Neuron (in vitro differentiated cells): Measurements from ENCODE around the gene ARHGAP42.

Experiments
- H2AFZ ChIP-seq: one replicate; pipeline ENCODE4 v1.6.1; 2013; ENCODE audit warnings: low read depth, mild to moderate bottlenecking, inconsistent platforms, low read length, moderate library complexity
- H3K27me3 ChIP-seq: one replicate; pipeline ENCODE4 v1.6.1; 2013; ENCODE audit warnings: low read length; ENCODE audit not compliant: insufficient read depth
- H3K36me3 ChIP-seq: one replicate; pipeline ENCODE4 v1.6.1; 2013; ENCODE audit warnings: low read length; ENCODE audit not compliant: insufficient read depth
- H3K4me1 ChIP-seq: one replicate; pipeline ENCODE4 v1.6.1; 2013; ENCODE audit warnings: low read length; ENCODE audit not compliant: insufficient read depth
- H3K4me3 ChIP-seq: 2 replicates; pipeline ENCODE4 v1.5.1; 2013; ENCODE audit warnings: mild to moderate bottlenecking, low read length, moderate library complexity
- H3K9me3 ChIP-seq: one replicate; pipeline ENCODE4 v1.6.1; 2013; ENCODE audit warnings: low read length

ARHGAP42 gene

DNA sequence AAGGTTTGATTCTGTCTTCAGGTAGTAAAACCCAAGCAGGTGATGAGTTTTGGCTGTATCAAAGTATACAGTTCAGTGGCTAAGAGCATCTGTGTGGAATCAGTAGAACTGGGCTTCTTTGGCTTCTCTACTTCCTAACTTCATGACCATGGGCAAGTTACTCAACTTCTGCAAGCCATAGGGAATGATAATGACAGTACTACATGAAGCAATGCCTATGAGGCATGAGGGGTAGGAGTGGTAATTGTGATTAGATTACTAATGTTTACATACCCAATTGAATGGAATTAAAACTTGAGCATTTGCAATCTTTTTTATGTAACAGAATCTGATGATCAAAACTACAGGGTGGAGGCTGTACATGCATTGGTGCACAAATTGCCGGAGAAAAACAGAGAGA lies 278.3 kb downstream of the ARHGAP42 start:
- no peak overlapping the region for H2AFZ ChIP-seq
- H3K9me3 ChIP-seq, result no peaks in the 10 kb centered on the region
- no peaks in the 10 kb centered on the region for H3K27me3 ChIP-seq
- no peak overlapping the region for H3K4me3 ChIP-seq
- H3K36me3 ChIP-seq, result no peaks in the 10 kb centered on the region
- H3K4me1 ChIP-seq, result no peaks in the 10 kb centered on the region

- H2AFZ ChIP-seq, result no peak overlapping the region
- H3K4me1 ChIP-seq, result no peaks in the 10 kb centered on the region
- no peaks in the 10 kb centered on the region for H3K27me3 ChIP-seq
- no peaks in the 10 kb centered on the region for H3K9me3 ChIP-seq
- no peaks in the 10 kb centered on the region for H3K36me3 ChIP-seq
- no peak overlapping the region for H3K4me3 ChIP-seq
These were observed 279.3 kb downstream of the ARHGAP42 start for GRCh38 chr11:100966366-100966765.

DNA sequence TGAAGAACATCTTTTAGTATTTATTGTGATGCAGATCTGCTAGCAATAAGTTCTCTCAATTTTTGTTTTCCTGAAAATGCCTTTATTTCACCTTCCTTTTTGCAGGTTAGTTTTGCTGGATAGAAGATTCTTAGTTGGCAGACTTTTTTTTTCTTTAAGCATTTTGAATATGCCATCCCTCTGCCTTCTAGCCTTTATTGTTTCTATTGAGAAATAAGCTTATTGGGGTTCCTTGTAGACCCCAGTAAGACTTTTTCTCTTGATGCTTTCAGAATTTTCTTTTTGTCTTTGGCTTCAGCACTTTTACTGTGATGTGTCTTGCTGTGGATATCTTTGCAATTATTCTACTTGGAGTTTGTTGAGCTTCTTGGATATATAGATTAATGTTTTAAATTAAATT lies 281.9 kb downstream of the ARHGAP42 start:
- Histone ChIP-seq H3K9me3 (no peaks in the 10 kb centered on the region), H2AFZ (no peak overlapping the region), H3K4me1 (no peaks in the 10 kb centered on the region), H3K36me3 (no peaks in the 10 kb centered on the region), H3K4me3 (no peak overlapping the region), H3K27me3 (no peaks in the 10 kb centered on the region)

GRCh38 chr11:100970283-100971164 lies 283.4 kb downstream of the ARHGAP42 start:
- H2AFZ ChIP-seq, result no peak overlapping the region
- H3K4me1 ChIP-seq, result no peaks in the 10 kb centered on the region
- H3K9me3 ChIP-seq, result no peaks in the 10 kb centered on the region
- no peak overlapping the region for H3K4me3 ChIP-seq
- no peaks in the 10 kb centered on the region for H3K36me3 ChIP-seq
- no peaks in the 10 kb centered on the region for H3K27me3 ChIP-seq

GRCh38 chr11:100972046-100972445 lies 285.0 kb downstream of the ARHGAP42 start:
- peaks cover 2% of the 10 kb centered on the region for H3K36me3 ChIP-seq
- no peak overlapping the region for H3K4me3 ChIP-seq
- no peaks in the 10 kb centered on the region for H3K27me3 ChIP-seq
- no peaks in the 10 kb centered on the region for H3K4me1 ChIP-seq
- no peaks in the 10 kb centered on the region for H3K9me3 ChIP-seq
- no peak overlapping the region for H2AFZ ChIP-seq

- Histone ChIP-seq H3K9me3 (no peaks in the 10 kb centered on the region), H2AFZ (no peak overlapping the region), H3K4me3 (no peak overlapping the region), H3K27me3 (no peaks in the 10 kb centered on the region), H3K4me1 (peaks cover 8% of the 10 kb centered on the region), H3K36me3 (peaks cover 2% of the 10 kb centered on the region)
These were observed 291.4 kb downstream of the ARHGAP42 start for GRCh38 chr11:100978442-100978841.

GRCh38 chr11:100978939-100979338 lies 291.9 kb downstream of the ARHGAP42 start:
- Histone ChIP-seq H3K9me3 (no peaks in the 10 kb centered on the region), H3K27me3 (no peaks in the 10 kb centered on the region), H3K4me3 (no peak overlapping the region), H2AFZ (no peak overlapping the region), H3K4me1 (peaks cover 8% of the 10 kb centered on the region), H3K36me3 (peaks cover 2% of the 10 kb centered on the region)

DNA sequence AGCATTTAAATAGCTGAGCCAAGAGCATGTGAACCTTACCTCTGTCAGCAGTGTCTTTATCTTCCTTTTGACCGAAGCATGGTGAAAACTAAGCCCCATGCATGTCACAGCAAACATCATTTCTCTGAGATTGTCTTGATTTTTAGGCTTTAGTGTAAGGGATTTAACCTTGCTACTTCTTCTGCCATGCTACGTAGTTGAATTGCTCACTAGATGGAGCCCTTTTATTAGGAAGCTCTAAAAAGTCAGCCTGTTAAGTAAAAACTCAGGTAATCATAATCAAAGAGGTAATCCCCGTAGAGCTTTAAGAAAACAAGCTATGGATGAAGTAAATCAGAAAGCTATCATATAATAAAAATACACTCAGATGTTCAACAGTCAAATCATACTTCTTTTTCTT lies 293.1 kb downstream of the ARHGAP42 start:
- no peaks in the 10 kb centered on the region for H3K27me3 ChIP-seq
- peaks cover 8% of the 10 kb centered on the region for H3K4me1 ChIP-seq
- H2AFZ ChIP-seq, result no peak overlapping the region
- no peaks in the 10 kb centered on the region for H3K9me3 ChIP-seq
- no peak overlapping the region for H3K4me3 ChIP-seq
- H3K36me3 ChIP-seq, result peaks cover 2% of the 10 kb centered on the region

DNA sequence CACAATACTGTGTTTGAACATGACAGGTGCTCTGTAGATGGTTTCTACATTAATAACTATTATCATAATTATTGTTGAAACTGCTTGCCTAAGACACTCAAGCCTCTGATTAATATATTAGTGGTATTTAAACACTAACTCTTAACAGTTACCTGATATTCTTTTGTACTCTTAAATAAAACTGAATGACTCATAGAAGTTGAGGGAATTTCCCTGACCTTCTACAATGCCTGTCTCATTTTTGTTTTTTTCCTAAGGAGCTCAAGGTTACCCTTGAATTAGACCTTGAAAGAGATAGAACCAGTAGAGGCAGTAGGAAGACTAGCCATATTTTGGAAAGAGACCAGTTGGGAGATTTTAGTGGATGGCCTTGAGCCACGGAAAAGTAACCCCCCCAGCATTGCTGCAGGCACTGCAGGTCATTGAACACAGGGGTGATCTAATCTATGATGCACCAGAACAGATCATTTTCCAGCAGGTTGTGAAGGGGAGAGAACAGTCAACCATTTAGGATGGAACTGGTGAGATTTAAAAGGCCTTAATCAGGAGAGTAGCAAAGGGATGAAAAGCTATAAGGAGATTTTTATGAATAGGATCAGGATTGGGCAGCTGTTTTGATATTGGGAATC lies 294.2 kb downstream of the ARHGAP42 start:
- H3K4me3 ChIP-seq, result no peak overlapping the region
- no peak overlapping the region for H2AFZ ChIP-seq
- peaks cover 8% of the 10 kb centered on the region for H3K4me1 ChIP-seq
- H3K9me3 ChIP-seq, result no peaks in the 10 kb centered on the region
- peaks cover 2% of the 10 kb centered on the region for H3K36me3 ChIP-seq
- no peaks in the 10 kb centered on the region for H3K27me3 ChIP-seq

DNA sequence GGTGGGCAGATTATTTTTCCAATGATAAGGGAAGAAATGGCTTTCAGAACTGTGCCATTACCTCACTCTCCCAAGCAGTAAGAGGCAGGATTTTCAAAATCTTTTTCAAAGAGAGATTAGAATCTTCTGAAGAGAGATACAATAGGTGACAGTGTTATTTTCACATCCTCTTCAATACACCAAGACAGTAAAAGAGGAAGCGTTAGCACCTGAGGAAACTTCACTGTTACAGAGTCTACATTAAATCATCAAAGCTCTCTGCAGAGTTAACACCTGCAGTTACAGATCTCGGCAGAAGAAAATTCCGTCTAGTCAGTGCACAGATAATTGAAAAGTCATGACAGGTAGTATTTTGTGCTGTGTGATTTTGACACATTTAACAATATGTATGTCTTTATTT lies 297.6 kb downstream of the ARHGAP42 start:
- Histone ChIP-seq H3K4me3 (no peak overlapping the region), H3K27me3 (no peaks in the 10 kb centered on the region), H2AFZ (no peak overlapping the region), H3K36me3 (no peaks in the 10 kb centered on the region), H3K9me3 (no peaks in the 10 kb centered on the region), H3K4me1 (no peaks in the 10 kb centered on the region)

- no peak overlapping the region for H2AFZ ChIP-seq
- H3K4me3 ChIP-seq, result no peak overlapping the region
- no peaks in the 10 kb centered on the region for H3K27me3 ChIP-seq
- H3K4me1 ChIP-seq, result no peaks in the 10 kb centered on the region
- no peaks in the 10 kb centered on the region for H3K9me3 ChIP-seq
- H3K36me3 ChIP-seq, result no peaks in the 10 kb centered on the region
These were observed 303.8 kb downstream of the ARHGAP42 start for GRCh38 chr11:100990931-100991330.

- H2AFZ ChIP-seq, result no peak overlapping the region
- H3K4me1 ChIP-seq, result no peaks in the 10 kb centered on the region
- no peaks in the 10 kb centered on the region for H3K36me3 ChIP-seq
- H3K9me3 ChIP-seq, result no peaks in the 10 kb centered on the region
- no peak overlapping the region for H3K4me3 ChIP-seq
- no peaks in the 10 kb centered on the region for H3K27me3 ChIP-seq
These were observed 304.5 kb downstream of the ARHGAP42 start for GRCh38 chr11:100991541-100991940.

DNA sequence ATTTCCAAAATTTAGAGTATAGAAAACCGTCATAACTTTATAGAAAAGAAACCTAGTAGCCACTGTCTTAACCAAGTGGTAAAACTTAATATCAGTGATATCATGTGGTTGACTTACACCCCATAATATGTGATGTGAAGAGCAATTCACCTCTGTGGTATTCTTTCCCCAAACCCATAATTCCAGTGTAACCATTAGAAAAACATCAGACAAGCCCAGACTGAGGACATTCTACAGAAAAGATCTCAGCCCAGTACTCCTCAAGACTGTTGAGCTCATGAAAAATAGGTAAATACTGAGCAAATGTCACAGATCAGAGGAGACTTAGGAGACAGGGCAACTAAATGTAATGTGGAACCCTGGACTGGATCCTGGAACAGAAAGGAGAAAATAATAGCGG lies 307.9 kb downstream of the ARHGAP42 start:
- H2AFZ ChIP-seq, result no peak overlapping the region
- peaks cover 2% of the 10 kb centered on the region for H3K4me1 ChIP-seq
- no peak overlapping the region for H3K4me3 ChIP-seq
- H3K27me3 ChIP-seq, result no peaks in the 10 kb centered on the region
- no peaks in the 10 kb centered on the region for H3K9me3 ChIP-seq
- H3K36me3 ChIP-seq, result no peaks in the 10 kb centered on the region
